GM18909 (cell line): ENCODE measurements around the gene CHI3L1.
"Not testable (repeated sequence)": the region's sequence is repeated elsewhere in the genome, so short reads cannot be mapped to it uniquely, and the experiment has no call there.

Source experiments
- ATAC-seq: cut with Tn5 transposase; IDR thresholded peaks from one replicate; pipeline ENCODE4 v1.9.1; 2021; ENCODE audit warnings: mild to moderate bottlenecking; ENCODE audit not compliant: unreplicated experiment, poor library complexity

The CHI3L1 gene

GRCh38 chr1:203186446-203187303 lies at the start of gene CHI3L1:
CHI3L1 (minus strand) TSS chr1:203186704; CDS start chr1:203186623, 81 bp downstream.
- no peak for ATAC-seq

GRCh38 chr1:203234901-203235300 lies 48.4 kb upstream of the CHI3L1 start:
- not testable (repeated sequence) for ATAC-seq

- ATAC-seq: no peak
Observed at GRCh38 chr1:203229471-203230135, 43.1 kb upstream of the CHI3L1 start, which contains the start of gene CHIT1. CHIT1 (minus strand) TSS chr1:203229673; CDS start chr1:203229636, 37 bp downstream.

- no peak for ATAC-seq
Observed at GRCh38 chr1:203228670-203229069, 42.2 kb upstream of the CHI3L1 start.

GRCh38 chr1:203227371-203228083 lies 41.0 kb upstream of the CHI3L1 start:
- ATAC-seq: no peak

GRCh38 chr1:203225071-203225470 lies 38.6 kb upstream of the CHI3L1 start:
- no peak for ATAC-seq

GRCh38 chr1:203223012-203223775 lies 36.7 kb upstream of the CHI3L1 start:
- no peak for ATAC-seq

GRCh38 chr1:203219934-203220333 lies 33.4 kb upstream of the CHI3L1 start:
- ATAC-seq: no peak

- ATAC-seq: no peak
Observed at GRCh38 chr1:203219171-203219570, 32.7 kb upstream of the CHI3L1 start.

- no peak for ATAC-seq
Observed at GRCh38 chr1:203217668-203218067, 31.2 kb upstream of the CHI3L1 start.

- ATAC-seq: no peak
Observed at GRCh38 chr1:203217139-203217655, 30.7 kb upstream of the CHI3L1 start.

- no peak for ATAC-seq
Observed at GRCh38 chr1:203216274-203217138, 30.0 kb upstream of the CHI3L1 start.

- no peak for ATAC-seq
Observed at GRCh38 chr1:203215573-203215972, 29.1 kb upstream of the CHI3L1 start.

- no peak for ATAC-seq
Observed at GRCh38 chr1:203214871-203215270, 28.4 kb upstream of the CHI3L1 start.

GRCh38 chr1:203213126-203213525 lies 26.6 kb upstream of the CHI3L1 start:
- ATAC-seq: no peak

- ATAC-seq: no peak
Observed at GRCh38 chr1:203211812-203212211, 25.3 kb upstream of the CHI3L1 start.

GRCh38 chr1:203210988-203211387 lies 24.5 kb upstream of the CHI3L1 start:
- ATAC-seq: no peak

GRCh38 chr1:203210350-203210749 lies 23.8 kb upstream of the CHI3L1 start:
- no peak for ATAC-seq

- no peak for ATAC-seq
Observed at GRCh38 chr1:203208181-203208580, 21.7 kb upstream of the CHI3L1 start.
